Stimulated activated CD4-positive, alpha-beta T cell treated with anti-CD3 and anti-CD28 coated beads, Interleukin-4, amount 100 ng/mL, for 4 hours (primary cell): Measurements from ENCODE around the gene RBMS3.
"Not testable (repeated sequence)": the region's sequence is repeated elsewhere in the genome, so short reads cannot be mapped to it uniquely, and the experiment has no call there.

Source experiments
- DNase-seq, 2 experiments: peaks; one replicate each; pipeline ENCODE4 v3.0.0-alpha.2; 2020

RBMS3 gene

GRCh38 chr3:29280404-29281093, at the start of gene RBMS3:
TSS of gene RBMS3 (plus strand) at chr3:29281071.
- DNase-seq = no peak

GRCh38 chr3:29233126-29233525, 47.7 kb upstream of the RBMS3 start:
- DNase-seq = not testable (repeated sequence)

GRCh38 chr3:29236146-29236840, 44.6 kb upstream of the RBMS3 start:
- DNase-seq = no peak

GRCh38 chr3:29239376-29239775, 41.5 kb upstream of the RBMS3 start:
- no peak for DNase-seq

- DNase-seq = no peak
Measured at GRCh38 chr3:29240248-29240647, 40.6 kb upstream of the RBMS3 start.

- no peak for DNase-seq
Measured at GRCh38 chr3:29240887-29241286, 40.0 kb upstream of the RBMS3 start.

- DNase-seq = no peak
Measured at GRCh38 chr3:29241855-29242254, 39.0 kb upstream of the RBMS3 start.

- no peak for DNase-seq
Measured at GRCh38 chr3:29242296-29242695, 38.6 kb upstream of the RBMS3 start.

- DNase-seq = no peak
Measured at GRCh38 chr3:29245441-29245840, 35.4 kb upstream of the RBMS3 start.

GRCh38 chr3:29247088-29247745, 33.7 kb upstream of the RBMS3 start:
- no peak for DNase-seq

- DNase-seq = no peak
Measured at GRCh38 chr3:29249829-29250345, 31.0 kb upstream of the RBMS3 start.

- no peak for DNase-seq
Measured at GRCh38 chr3:29255854-29256696, 24.8 kb upstream of the RBMS3 start.

GRCh38 chr3:29258161-29258560, 22.7 kb upstream of the RBMS3 start:
- no peak for DNase-seq

- DNase-seq = no peak
Measured at GRCh38 chr3:29261119-29261518, 19.8 kb upstream of the RBMS3 start.

GRCh38 chr3:29263476-29263875, 17.4 kb upstream of the RBMS3 start:
- no peak for DNase-seq

GRCh38 chr3:29265509-29266072, 15.3 kb upstream of the RBMS3 start:
- DNase-seq = no peak

GRCh38 chr3:29267226-29267625, 13.6 kb upstream of the RBMS3 start:
- DNase-seq = no peak

GRCh38 chr3:29268651-29269050, 12.2 kb upstream of the RBMS3 start:
- no peak for DNase-seq

GRCh38 chr3:29270752-29271151, 10.1 kb upstream of the RBMS3 start:
- no peak for DNase-seq

GRCh38 chr3:29271475-29271874, 9.4 kb upstream of the RBMS3 start:
- no peak for DNase-seq

- no peak for DNase-seq
Measured at GRCh38 chr3:29274667-29275066, 6.2 kb upstream of the RBMS3 start.

- DNase-seq = no peak
Measured at GRCh38 chr3:29275309-29275708, 5.6 kb upstream of the RBMS3 start.

- no peak for DNase-seq
Measured at GRCh38 chr3:29277249-29277648, 3.6 kb upstream of the RBMS3 start.
